Astrocyte of the cerebellum (primary cell): ENCODE measurements around the gene RAP1B.

Source experiments
- DNase-seq: peaks from one replicate; pipeline ENCODE4 v3.0.0-alpha.2; 2011; ENCODE audit warnings: low read depth
- H3K4me3 ChIP-seq: 2 replicates; pipeline ENCODE4 v1.5.1; 2011; ENCODE audit warnings: mild to moderate bottlenecking, low read depth, low read length, moderate library complexity
- CTCF ChIP-seq: IDR thresholded peaks from 2 replicates; pipeline ENCODE4 v1.5.1; 2012; ENCODE audit warnings: low read length, low read depth, moderate library complexity, mild to moderate bottlenecking; ENCODE audit errors: missing control alignments
- in situ Hi-C: cut with HindIII; loops from 2 replicates; pipeline ENCODE4 v1.10.0; 2017; ENCODE audit warnings: low sequenced_read_pairs

RAP1B gene

GRCh38 chr12:68628698-68629097, 18.0 kb downstream of the RAP1B start:
- H3K4me3 ChIP-seq, result no peak overlapping the region
- DNase-seq, result no peak
- in situ Hi-C loops, result no loop called here
- TF ChIP-seq CTCF, result no peak

- TF ChIP-seq CTCF, result no peak
- in situ Hi-C loops, result no loop called here
- no peak for DNase-seq
- H3K4me3 ChIP-seq, result no peak overlapping the region
These were observed 19.4 kb downstream of the RAP1B start for GRCh38 chr12:68630050-68630449.

- DNase-seq, result no peak
- in situ Hi-C loops, result no loop called here
These were observed 19.9 kb downstream of the RAP1B start for GRCh38 chr12:68630598-68630997.

GRCh38 chr12:68631227-68631626, 20.5 kb downstream of the RAP1B start:
- no peak overlapping the region for H3K4me3 ChIP-seq
- in situ Hi-C loops, result no loop called here
- DNase-seq, result no peak
- TF ChIP-seq CTCF, result no peak

More at GRCh38 chr12:68630598-68630997, 19.9 kb downstream of the RAP1B start:
- TF ChIP-seq CTCF, result no peak
- no peak overlapping the region for H3K4me3 ChIP-seq

- no peak for DNase-seq
- in situ Hi-C loops, result no loop called here
- no peak overlapping the region for H3K4me3 ChIP-seq
- no peak for TF ChIP-seq CTCF
These were observed 21.8 kb downstream of the RAP1B start for GRCh38 chr12:68632486-68632885.

- DNase-seq, result no peak
- H3K4me3 ChIP-seq, result no peak overlapping the region
- TF ChIP-seq CTCF, result no peak
- in situ Hi-C loops, result no loop called here
These were observed 23.2 kb downstream of the RAP1B start for GRCh38 chr12:68633614-68634558.
